ENCODE measurements around the gene GATAD2B. TPM values are rescaled to one million over a fixed set of nuclear protein-coding genes. Genes with fewer than 3 reads are reported as not detected.

Gene GATAD2B
- polyA plus RNA-seq, 2 of the 4 experiments (the other 2 are of a cell fraction) = 4.9 to 8.2 TPM

DNA sequence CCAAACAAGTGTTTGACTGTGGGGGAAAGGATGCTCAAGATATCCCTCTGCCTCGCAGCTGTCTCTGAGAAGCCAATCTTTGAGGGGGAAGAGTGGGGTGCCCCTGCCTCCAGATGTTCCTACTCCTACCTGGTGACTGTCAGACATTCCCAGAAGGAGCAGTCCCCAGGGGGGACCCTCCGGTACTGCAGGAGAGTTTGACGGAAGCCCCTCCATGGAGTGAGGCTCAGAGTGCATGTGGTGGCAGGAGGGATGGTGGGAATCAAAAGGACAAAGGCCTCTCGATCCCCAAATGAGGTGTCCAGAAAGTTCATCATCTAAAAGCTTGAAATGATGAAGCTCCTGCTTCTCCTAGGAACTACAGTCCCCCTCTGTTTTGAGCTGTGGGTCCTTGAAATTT, 142.2 kb downstream of the GATAD2B start:
- no peak overlapping the region for H3K27ac ChIP-seq
- no peak overlapping the region for H3K4me3 ChIP-seq
- no peaks in the 10 kb centered on the region for H3K9me3 ChIP-seq
- CTCF ChIA-PET = interaction anchor here (0.6 to 5.7 kb wide), 4 partner anchors 8 to 270 kb away, joined by 3 to 29 read pairs (median 10); no protein-coding TSS in a partner anchor
- DNase-seq (ENCODE audit: low read depth in 1 of 2, low spot score in 1 of 2) = no peak
- 81% methylated on average over 4 of the region's 4 CpGs for WGBS (ENCODE audit: missing lambda C conversion rate)
- H3K4me1 ChIP-seq = peaks cover 4% of the 10 kb centered on the region; the same call in 2 of the 3 replicates
- H3K4me2 ChIP-seq = no peak overlapping the region
- ATAC-seq = no peak
- no peak for FAIRE-seq
- TF ChIP-seq HDAC2 (IDR thresholded peaks at IDR 0.05) (no peak), NPAS2 (CRISPR knock-in tag; IDR thresholded peaks at IDR 0.05; ENCODE audit: borderline replicate concordance) (no peak), RCOR1 (IDR thresholded peaks at IDR 0.05; ENCODE audit: low read depth, low read length) (no peak), RAD21 (conservative IDR thresholded peaks at IDR 0.05 in 1 of 2, IDR thresholded peaks at IDR 0.05 in 1 of 2) (no peak), CEBPB (IDR thresholded peaks at IDR 0.05) (no peak), EHF (CRISPR knock-in tag; IDR thresholded peaks at IDR 0.05) (no peak)
- TF ChIP-seq, protein P1, sequence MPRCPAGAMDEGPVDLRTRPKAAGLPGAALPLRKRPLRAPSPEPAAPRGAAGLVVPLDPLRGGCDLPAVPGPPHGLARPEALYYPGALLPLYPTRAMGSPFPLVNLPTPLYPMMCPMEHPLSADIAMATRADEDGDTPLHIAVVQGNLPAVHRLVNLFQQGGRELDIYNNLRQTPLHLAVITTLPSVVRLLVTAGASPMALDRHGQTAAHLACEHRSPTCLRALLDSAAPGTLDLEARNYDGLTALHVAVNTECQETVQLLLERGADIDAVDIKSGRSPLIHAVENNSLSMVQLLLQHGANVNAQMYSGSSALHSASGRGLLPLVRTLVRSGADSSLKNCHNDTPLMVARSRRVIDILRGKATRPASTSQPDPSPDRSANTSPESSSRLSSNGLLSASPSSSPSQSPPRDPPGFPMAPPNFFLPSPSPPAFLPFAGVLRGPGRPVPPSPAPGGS (IDR thresholded peaks at IDR 0.05) = no peak
- POLR2A ChIA-PET = interaction anchor here (1.3 kb wide), 1 partner anchor 210 kb away, joined by 3 read pairs; no protein-coding TSS in a partner anchor

DNA sequence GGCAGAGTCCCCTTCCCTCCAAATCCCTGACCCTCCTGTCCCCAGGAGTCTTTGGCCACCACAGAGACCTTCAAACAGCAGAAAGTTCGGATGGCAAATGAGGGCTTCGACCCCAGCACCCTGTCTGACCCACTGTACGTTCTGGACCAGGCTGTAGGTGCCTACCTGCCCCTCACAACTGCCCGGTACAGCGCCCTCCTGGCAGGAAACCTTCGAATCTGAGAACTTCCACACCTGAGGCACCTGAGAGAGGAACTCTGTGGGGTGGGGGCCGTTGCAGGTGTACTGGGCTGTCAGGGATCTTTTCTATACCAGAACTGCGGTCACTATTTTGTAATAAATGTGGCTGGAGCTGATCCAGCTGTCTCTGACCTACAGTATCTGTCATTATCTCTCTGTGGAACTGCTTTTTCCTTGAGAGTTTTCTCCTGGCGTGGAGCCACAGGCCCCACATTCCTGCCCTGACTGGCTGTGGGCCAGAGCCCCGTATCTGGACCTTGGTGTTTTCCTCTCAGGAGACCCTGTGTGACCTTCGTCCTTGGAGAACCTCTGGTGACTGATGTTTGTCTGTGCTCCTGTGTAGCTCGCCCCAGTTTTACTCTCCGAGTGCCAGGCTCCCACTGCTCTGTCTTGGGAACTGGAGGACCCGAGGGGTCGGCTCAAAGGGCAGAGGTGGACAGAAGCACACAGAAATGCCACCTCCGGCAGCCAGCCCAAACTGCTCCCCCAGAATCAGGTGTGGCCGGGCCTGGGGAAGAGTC, 142.8 kb downstream of the GATAD2B start:
- POLR2A ChIA-PET = no interaction called here
- FAIRE-seq (no peak), ATAC-seq (no peak), DNase-seq (ENCODE audit: low read depth in 1 of 2, low spot score in 1 of 2) (no peak)
- CTCF ChIA-PET = interaction anchor here (0.8 to 5.7 kb wide), 5 partner anchors 8 to 269 kb away, joined by 3 to 29 read pairs (median 4); no protein-coding TSS in a partner anchor
- WGBS (ENCODE audit: missing lambda C conversion rate) = 67% methylated on average over 16 of the region's 17 CpGs
- Histone ChIP-seq H3K4me3 (no peak overlapping the region), H3K9me3 (no peaks in the 10 kb centered on the region), H3K4me1 (peaks cover 8% of the 10 kb centered on the region; the same call in 2 of the 3 replicates), H3K4me2 (no peak overlapping the region), H3K27ac (no peak overlapping the region)
- TF ChIP-seq BHLHE40 (IDR thresholded peaks at IDR 0.05; ENCODE audit: low read depth, low read length) (no peak), HOXB13 (CRISPR knock-in tag; IDR thresholded peaks at IDR 0.05; ENCODE audit: low read depth) (no peak), NPAS2 (CRISPR knock-in tag; IDR thresholded peaks at IDR 0.05; ENCODE audit: borderline replicate concordance) (no peak), RARB (CRISPR knock-in tag; IDR thresholded peaks at IDR 0.05) (no peak), ZC3H11A (IDR thresholded peaks at IDR 0.05) (no peak), NR3C1 (IDR thresholded peaks at IDR 0.05) (no peak), CEBPB (IDR thresholded peaks at IDR 0.05) (no peak), RNF2 (IDR thresholded peaks at IDR 0.05; ENCODE audit: borderline replicate concordance, low read depth) (no peak), HOXB5 (CRISPR knock-in tag; IDR thresholded peaks at IDR 0.05) (no peak), CBX2 (IDR thresholded peaks at IDR 0.05; ENCODE audit: borderline replicate concordance, low read depth) (no peak), SREBF2 (IDR thresholded peaks at IDR 0.05) (no peak), CHD2 (IDR thresholded peaks at IDR 0.05; ENCODE audit: low read length, partially characterized antibody) (no peak), RCOR1 (IDR thresholded peaks at IDR 0.05; ENCODE audit: low read depth, low read length) (no peak)
- TF ChIP-seq, protein P2, sequence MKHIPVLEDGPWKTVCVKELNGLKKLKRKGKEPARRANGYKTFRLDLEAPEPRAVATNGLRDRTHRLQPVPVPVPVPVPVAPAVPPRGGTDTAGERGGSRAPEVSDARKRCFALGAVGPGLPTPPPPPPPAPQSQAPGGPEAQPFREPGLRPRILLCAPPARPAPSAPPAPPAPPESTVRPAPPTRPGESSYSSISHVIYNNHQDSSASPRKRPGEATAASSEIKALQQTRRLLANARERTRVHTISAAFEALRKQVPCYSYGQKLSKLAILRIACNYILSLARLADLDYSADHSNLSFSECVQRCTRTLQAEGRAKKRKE (CRISPR knock-in tag; IDR thresholded peaks at IDR 0.05; ENCODE audit: low read depth) = no peak
- TF ChIP-seq, protein P3, sequence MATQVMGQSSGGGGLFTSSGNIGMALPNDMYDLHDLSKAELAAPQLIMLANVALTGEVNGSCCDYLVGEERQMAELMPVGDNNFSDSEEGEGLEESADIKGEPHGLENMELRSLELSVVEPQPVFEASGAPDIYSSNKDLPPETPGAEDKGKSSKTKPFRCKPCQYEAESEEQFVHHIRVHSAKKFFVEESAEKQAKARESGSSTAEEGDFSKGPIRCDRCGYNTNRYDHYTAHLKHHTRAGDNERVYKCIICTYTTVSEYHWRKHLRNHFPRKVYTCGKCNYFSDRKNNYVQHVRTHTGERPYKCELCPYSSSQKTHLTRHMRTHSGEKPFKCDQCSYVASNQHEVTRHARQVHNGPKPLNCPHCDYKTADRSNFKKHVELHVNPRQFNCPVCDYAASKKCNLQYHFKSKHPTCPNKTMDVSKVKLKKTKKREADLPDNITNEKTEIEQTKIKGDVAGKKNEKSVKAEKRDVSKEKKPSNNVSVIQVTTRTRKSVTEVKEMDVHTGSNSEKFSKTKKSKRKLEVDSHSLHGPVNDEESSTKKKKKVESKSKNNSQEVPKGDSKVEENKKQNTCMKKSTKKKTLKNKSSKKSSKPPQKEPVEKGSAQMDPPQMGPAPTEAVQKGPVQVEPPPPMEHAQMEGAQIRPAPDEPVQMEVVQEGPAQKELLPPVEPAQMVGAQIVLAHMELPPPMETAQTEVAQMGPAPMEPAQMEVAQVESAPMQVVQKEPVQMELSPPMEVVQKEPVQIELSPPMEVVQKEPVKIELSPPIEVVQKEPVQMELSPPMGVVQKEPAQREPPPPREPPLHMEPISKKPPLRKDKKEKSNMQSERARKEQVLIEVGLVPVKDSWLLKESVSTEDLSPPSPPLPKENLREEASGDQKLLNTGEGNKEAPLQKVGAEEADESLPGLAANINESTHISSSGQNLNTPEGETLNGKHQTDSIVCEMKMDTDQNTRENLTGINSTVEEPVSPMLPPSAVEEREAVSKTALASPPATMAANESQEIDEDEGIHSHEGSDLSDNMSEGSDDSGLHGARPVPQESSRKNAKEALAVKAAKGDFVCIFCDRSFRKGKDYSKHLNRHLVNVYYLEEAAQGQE (IDR thresholded peaks at IDR 0.05) = no peak
- TF ChIP-seq, protein P4, sequence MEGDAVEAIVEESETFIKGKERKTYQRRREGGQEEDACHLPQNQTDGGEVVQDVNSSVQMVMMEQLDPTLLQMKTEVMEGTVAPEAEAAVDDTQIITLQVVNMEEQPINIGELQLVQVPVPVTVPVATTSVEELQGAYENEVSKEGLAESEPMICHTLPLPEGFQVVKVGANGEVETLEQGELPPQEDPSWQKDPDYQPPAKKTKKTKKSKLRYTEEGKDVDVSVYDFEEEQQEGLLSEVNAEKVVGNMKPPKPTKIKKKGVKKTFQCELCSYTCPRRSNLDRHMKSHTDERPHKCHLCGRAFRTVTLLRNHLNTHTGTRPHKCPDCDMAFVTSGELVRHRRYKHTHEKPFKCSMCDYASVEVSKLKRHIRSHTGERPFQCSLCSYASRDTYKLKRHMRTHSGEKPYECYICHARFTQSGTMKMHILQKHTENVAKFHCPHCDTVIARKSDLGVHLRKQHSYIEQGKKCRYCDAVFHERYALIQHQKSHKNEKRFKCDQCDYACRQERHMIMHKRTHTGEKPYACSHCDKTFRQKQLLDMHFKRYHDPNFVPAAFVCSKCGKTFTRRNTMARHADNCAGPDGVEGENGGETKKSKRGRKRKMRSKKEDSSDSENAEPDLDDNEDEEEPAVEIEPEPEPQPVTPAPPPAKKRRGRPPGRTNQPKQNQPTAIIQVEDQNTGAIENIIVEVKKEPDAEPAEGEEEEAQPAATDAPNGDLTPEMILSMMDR (IDR thresholded peaks at IDR 0.05) = no peak
- TF ChIP-seq, protein P5, sequence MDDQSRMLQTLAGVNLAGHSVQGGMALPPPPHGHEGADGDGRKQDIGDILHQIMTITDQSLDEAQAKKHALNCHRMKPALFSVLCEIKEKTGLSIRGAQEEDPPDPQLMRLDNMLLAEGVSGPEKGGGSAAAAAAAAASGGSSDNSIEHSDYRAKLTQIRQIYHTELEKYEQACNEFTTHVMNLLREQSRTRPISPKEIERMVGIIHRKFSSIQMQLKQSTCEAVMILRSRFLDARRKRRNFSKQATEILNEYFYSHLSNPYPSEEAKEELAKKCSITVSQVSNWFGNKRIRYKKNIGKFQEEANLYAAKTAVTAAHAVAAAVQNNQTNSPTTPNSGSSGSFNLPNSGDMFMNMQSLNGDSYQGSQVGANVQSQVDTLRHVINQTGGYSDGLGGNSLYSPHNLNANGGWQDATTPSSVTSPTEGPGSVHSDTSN (IDR thresholded peaks at IDR 0.05) = no peak
